DMS53 (cell line): Measurements from ENCODE around the gene DNAH1.

Experiments
- DNase-seq: peaks from one replicate; lab custom pipeline; 2025; lab: John Stamatoyannopoulos, UW

Gene DNAH1

DNA sequence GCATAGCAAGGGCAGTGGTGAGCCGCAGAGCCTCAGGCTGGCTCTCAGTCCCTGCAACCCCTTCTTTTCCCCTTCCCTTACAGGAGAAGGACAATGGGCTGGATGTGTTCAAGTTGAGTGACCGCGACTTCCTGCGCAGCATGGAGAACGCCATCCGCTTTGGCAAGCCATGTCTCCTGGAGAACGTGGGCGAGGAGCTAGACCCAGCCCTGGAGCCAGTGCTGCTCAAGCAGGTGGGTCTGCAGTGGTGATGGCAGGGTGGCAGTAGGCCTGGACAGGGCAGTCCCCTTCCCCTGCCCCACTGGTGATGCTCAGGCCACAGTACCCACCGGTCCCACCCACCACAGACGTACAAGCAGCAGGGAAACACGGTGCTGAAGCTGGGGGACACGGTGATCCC lies 75.0 kb downstream of the DNAH1 start:
- DNase-seq: no peak

GRCh38 chr3:52392216-52392930 lies 76.3 kb downstream of the DNAH1 start:
- no peak for DNase-seq

DNA sequence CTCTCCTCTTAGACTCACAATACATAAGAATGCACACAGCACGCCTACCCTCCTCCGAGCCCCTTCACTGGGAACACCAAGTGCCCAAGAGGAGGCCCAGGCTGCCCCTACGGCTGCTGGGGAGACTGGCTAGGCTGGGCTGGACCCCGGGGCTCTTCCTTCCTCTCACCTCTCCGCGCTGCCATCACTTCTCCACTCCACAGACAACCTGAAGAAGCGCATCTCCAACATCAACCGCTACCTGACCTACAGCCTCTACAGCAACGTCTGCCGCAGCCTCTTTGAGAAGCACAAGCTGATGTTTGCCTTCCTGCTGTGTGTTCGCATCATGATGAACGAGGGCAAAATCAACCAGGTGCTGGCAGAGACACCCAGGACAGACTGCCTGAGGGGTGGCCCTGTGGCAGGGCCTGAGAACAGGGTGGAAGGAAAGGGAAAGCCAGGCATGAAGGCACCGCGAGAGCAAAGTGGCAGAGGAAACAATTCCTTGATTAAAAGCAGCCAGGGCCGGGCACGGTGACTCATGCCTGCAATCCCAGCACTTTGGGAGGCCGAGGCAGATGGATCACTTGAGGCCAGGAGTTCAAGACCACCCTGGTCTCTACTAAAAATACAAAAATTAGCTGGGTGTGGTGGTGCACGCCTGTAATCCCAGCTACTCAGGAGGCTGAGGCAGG lies 77.2 kb downstream of the DNAH1 start:
- no peak for DNase-seq

- DNase-seq: no peak
Measured at GRCh38 chr3:52393959-52394670, 78.0 kb downstream of the DNAH1 start.

GRCh38 chr3:52394751-52395502 lies 78.8 kb downstream of the DNAH1 start:
- no peak for DNase-seq

DNA sequence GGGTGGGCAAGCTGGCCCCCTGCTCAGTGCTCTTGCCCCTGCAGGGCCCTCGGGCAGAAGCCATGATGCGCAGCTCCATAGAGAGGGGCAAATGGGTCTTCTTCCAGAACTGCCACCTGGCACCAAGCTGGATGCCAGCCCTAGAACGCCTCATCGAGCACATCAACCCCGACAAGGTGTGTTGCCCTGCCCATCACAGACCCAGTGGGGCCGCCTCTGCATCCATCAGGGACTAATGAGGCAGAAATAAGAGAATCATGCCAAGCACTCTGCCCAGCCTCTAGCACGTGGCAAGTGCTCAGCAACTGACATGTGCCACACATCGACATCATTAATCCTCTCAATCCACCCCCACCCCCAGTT lies 79.4 kb downstream of the DNAH1 start:
- DNase-seq: no peak

DNA sequence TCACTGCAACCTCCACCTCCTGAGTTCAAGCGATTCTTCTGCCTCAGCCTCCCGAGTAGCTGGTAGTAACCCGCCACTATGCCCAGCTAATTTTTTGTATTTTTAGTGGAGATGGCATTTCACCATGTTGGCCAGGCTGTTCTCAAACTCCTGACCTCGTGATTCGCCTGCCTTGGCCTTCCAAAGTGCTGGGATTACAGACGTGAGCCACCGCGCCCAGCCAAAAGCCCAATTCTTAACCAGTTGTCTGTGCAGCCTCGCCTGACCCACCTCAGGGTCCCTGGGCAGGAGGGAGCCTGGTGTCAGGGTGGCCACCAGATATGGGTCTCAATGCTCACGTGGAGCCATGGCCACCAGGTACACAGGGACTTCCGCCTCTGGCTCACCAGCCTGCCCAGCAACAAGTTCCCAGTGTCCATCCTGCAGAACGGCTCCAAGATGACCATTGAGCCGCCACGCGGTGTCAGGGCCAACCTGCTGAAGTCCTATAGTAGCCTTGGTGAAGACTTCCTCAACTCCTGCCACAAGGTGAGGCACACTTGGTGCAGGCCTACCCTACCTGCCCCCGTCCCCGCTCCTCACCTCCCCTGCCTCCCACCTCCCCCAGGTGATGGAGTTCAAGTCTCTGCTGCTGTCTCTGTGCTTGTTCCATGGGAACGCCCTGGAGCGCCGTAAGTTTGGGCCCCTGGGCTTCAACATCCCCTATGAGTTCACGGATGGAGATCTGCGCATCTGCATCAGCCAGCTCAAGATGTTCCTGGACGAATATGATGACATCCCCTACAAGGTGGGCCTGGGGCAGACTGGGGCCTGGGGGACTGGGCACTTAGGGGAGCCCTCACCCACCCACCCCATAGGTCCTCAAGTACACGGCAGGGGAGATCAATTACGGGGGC lies 80.1 kb downstream of the DNAH1 start:
- no peak for DNase-seq

DNA sequence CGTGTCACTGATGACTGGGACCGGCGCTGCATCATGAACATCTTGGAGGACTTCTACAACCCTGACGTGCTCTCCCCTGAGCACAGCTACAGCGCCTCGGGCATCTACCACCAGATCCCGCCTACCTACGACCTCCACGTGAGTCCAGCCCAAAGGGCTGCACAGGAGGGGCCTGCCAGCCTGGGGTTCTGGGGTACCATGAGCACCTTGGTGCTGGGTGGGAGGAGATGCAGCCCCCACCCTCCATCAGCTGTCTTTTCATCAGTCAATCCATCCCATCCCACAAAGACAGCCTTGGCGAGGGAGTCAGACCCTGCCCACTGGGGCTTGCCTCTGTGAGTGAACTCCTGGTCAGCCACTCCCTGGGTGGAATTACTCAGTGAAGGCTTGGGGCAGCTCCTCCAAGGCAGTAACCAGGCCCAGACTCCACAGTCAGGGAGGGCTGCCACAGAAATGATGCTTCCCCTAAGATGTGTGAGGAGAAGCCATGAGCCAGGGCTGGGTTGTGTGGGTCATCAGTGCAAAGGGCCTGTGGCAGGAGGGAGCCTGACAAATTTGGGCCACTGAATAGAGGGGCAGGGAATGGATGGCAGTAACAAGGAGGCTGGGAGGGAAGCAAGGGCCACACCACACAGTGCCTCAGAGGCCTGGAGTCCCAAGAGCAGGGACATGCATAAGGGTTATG lies 80.9 kb downstream of the DNAH1 start:
- no peak for DNase-seq

DNA sequence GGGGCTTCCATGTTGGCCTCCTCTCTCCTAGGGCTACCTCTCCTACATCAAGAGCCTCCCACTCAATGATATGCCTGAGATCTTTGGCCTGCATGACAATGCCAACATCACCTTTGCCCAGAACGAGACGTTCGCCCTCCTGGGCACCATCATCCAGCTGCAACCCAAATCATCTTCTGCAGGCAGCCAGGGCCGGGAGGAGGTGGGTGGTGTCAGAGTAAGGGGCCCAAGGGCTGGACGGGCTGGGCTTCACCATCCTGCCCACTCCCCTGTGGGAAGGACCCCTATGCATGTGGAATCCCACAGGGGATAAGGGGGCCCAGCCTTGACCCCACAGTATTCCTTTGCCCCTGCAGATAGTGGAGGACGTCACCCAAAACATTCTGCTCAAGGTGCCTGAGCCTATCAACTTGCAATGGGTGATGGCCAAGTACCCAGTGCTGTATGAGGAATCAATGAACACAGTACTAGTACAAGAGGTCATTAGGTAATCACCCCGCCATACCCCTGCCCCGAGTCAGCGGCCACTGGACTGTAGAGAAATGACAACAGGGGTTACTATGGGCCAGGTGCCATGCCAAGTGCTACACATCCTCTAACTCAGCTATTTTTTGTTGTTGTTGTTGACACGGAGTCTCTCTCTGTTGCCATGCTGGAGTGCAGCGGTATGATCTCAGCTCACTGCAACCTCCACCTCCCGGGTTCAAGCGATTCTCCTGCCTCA lies 81.7 kb downstream of the DNAH1 start:
- DNase-seq: no peak

DNA sequence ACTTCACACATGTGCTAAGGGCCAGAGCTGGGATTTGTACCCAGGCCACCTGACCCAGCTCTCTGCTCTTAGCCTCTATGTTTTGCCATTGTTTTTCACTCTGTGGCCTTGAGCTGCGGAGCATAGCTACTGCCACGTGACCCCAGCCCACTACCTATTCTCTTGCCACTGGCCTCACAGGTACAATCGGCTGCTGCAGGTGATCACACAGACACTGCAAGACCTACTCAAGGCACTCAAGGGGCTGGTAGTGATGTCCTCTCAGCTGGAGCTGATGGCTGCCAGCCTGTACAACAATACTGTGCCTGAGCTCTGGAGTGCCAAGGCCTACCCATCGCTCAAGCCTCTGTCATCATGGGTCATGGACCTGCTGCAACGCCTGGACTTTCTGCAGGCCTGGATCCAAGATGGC lies 82.6 kb downstream of the DNAH1 start:
- DNase-seq: no peak

DNA sequence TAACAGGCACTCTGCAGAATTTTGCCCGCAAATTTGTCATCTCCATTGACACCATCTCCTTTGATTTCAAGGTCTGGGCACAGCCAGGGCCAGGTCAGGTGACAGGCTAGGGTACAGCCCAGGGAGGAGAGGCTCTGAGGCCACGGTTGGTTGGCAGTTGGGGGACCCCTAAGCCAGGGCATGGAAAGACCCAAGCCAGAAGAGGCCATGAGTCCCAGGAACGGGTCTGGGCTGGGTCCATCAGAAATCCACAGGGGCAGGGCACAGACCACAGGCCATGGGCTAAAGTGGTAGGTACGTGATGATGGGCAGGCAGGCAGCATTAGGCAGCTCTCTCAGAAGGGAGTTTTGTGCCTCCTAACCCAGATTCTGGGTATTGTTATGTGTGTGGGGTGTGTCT lies 83.0 kb downstream of the DNAH1 start:
- DNase-seq: no peak

DNA sequence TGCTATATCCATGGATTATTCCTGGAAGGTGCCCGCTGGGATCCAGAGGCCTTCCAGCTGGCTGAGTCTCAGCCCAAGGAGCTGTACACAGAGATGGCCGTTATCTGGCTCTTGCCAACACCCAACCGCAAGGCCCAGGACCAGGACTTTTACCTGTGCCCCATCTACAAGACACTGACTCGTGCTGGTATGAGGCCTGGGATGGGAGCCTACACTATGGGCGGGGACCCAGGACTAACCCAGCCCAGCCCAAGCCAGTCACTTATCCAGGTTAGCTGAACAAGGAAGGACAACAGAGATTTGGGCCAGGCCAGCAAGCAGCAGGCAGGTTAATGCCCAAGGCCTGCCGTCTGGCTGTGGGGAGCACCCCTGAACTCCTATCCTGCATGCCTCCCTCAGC lies 83.5 kb downstream of the DNAH1 start:
- no peak for DNase-seq

GRCh38 chr3:52400275-52400793 lies 84.2 kb downstream of the DNAH1 start:
- DNase-seq: no peak

GRCh38 chr3:52401021-52401420 lies 84.9 kb downstream of the DNAH1 start:
- DNase-seq: no peak

DNA sequence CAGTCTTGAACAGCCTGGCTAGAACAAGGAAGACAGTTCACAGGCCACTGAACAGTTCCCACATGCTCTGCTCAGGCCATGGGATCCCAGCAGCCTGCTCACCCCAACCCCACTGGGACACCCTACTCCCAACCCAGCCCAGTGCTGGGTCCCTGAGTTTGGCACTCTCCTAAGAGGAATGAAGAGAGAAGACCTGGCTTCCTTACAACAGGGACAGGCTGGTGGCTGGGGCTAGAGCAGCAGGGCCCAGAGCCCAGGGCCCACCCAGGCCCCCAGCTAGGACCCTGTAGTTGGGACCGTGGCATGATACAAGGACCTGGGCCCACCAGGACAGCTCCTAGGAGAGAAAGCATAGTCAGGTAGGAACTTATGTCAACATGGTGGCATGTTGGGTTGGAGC lies 85.4 kb downstream of the DNAH1 start:
- DNase-seq: no peak

- no peak for DNase-seq
Measured at GRCh38 chr3:52402101-52402521, 86.0 kb downstream of the DNAH1 start.

DNA sequence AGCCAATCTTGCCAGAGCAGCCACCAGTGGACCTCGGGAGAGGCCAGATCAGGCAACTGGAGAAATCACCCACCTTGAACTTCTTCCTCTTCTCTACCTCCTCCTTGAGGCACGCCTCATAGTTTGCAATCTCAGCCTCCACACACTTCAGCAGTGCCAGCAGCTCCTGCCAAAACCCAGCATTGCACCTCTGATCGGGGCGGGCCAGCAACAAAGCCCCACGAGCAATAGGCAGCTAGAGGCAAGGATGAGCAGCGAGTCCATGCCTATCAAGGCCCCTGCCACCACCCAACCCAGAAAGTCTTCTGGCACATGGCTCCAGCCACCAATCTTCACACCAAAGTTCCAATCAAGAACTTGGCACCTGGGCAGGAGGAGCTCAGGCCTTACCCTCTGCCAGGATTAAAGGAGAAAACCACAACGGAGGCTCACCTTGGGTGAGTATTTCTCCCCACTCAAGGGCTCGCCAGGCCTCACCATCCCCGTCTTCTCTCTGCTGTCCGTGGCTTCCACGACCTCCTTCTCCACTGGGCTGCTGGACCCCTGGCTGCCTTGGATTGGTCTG lies 86.7 kb downstream of the DNAH1 start:
- no peak for DNase-seq

- no peak for DNase-seq
Measured at GRCh38 chr3:52403271-52403841, 87.2 kb downstream of the DNAH1 start.

GRCh38 chr3:52403955-52404354 lies 87.8 kb downstream of the DNAH1 start:
- no peak for DNase-seq
